ENCODE results near the gene AFAP1L1.

The AFAP1L1 gene

DNA sequence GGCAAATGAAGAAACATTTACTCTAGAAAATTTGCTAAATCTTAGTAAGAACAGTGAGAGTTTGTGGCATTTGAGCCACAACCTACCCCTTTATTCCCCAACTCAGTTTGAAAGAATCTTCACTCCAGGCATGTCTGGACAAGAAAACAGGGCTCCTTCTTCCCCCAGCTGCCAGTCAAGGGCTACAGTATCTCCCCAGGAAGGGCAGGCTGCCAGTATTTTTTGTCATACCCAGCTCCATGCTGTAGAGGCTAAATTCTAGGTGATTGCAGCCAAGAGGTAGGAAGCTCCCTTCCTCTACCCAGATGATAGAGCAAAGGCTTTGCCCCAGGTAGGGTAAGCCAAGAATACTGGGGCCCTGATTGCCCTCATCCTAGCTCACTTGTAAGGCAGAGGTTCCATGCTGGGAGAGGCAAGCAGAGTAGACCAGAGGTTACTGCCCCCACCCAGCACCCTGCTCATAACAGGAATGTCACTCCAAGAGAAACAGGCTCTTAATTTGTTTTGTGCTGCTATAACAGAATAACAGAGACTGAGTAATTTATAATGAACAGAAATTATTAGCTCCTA lies 53.6 kb downstream of the AFAP1L1 start:
- Histone ChIP-seq H3K4me1 (ENCODE audit: low read length) (no peaks in the 10 kb centered on the region), H4K20me1 (ENCODE audit: insufficient read depth, low read length) (no peaks in the 10 kb centered on the region), H3K79me2 (ENCODE audit: low read length) (no peaks in the 10 kb centered on the region), H3K9me2 (replicated peaks; ENCODE audit: insufficient read depth, low read length) (no peaks in the 10 kb centered on the region), H3K36me3 (replicated peaks; ENCODE audit: insufficient read depth, low read length) (no peaks in the 10 kb centered on the region), H3K4me2 (ENCODE audit: low read depth, low read length) (no peak overlapping the region), H2AFZ (ENCODE audit: low read length) (no peak overlapping the region), H3K9me3 (replicated peaks; ENCODE audit: insufficient read depth, low read length) (no peaks in the 10 kb centered on the region), H3K27ac (ENCODE audit: low read length) (no peak overlapping the region), H3F3A (ENCODE audit: insufficient read depth, low read length) (no peaks in the 10 kb centered on the region), H3K4me3 (ENCODE audit: low read length) (no peak overlapping the region), H3K27me3 (replicated peaks; ENCODE audit: insufficient read depth, low read length) (no peaks in the 10 kb centered on the region), H3K9ac (ENCODE audit: low read length) (no peak overlapping the region)
- no peak for TF ChIP-seq EZH2phosphoT487 (IDR thresholded peaks at IDR 0.05; ENCODE audit: low read length)
- TF ChIP-seq EZH2 (optimal IDR thresholded peaks at IDR 0.05; ENCODE audit: low read depth, low read length) = no peak
- no peak for TF ChIP-seq CTCF (IDR thresholded peaks at IDR 0.05; ENCODE audit: low read length)
- no peak for DNase-seq

GRCh38 chr5:149325894-149326293 lies 54.2 kb downstream of the AFAP1L1 start:
- Histone ChIP-seq H3K79me2 (ENCODE audit: low read length) (no peaks in the 10 kb centered on the region), H3K27ac (ENCODE audit: low read length) (no peak overlapping the region), H3K27me3 (replicated peaks; ENCODE audit: insufficient read depth, low read length) (no peaks in the 10 kb centered on the region), H3K9me2 (replicated peaks; ENCODE audit: insufficient read depth, low read length) (no peaks in the 10 kb centered on the region), H3F3A (ENCODE audit: insufficient read depth, low read length) (no peaks in the 10 kb centered on the region), H3K36me3 (replicated peaks; ENCODE audit: insufficient read depth, low read length) (no peaks in the 10 kb centered on the region), H3K9me3 (replicated peaks; ENCODE audit: insufficient read depth, low read length) (no peaks in the 10 kb centered on the region), H3K4me3 (ENCODE audit: low read length) (no peak overlapping the region), H4K20me1 (ENCODE audit: insufficient read depth, low read length) (no peaks in the 10 kb centered on the region), H2AFZ (ENCODE audit: low read length) (no peak overlapping the region), H3K9ac (ENCODE audit: low read length) (no peak overlapping the region), H3K4me2 (ENCODE audit: low read depth, low read length) (no peak overlapping the region), H3K4me1 (ENCODE audit: low read length) (no peaks in the 10 kb centered on the region)
- no peak for DNase-seq
- no peak for TF ChIP-seq EZH2 (optimal IDR thresholded peaks at IDR 0.05; ENCODE audit: low read depth, low read length)
- TF ChIP-seq CTCF (IDR thresholded peaks at IDR 0.05; ENCODE audit: low read length) = no peak

DNA sequence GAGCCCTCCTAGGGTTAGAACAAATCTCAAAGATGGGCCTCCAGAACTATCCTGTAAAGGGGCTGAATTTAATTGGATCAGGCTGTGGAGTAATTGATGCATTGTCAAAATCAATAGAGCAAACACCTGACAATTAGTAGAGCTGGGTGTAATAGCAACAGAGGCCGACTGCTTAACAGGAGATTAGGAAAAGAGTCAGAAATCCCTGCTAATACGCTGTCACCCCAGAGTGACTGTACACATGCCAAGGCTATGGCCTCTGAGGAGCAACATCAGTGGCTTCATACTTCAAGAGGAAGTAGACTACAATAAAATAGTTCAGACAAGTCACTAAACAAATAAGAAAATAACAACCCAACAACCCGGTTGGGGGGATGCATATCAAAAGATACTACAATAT lies 55.0 kb downstream of the AFAP1L1 start:
- TF ChIP-seq CTCF (IDR thresholded peaks at IDR 0.05; ENCODE audit: low read length) (no peak), EZH2phosphoT487 (IDR thresholded peaks at IDR 0.05; ENCODE audit: low read length) (no peak), EZH2 (optimal IDR thresholded peaks at IDR 0.05; ENCODE audit: low read depth, low read length) (no peak)

More for the DNA sequence above, 55.0 kb downstream of the AFAP1L1 start:
- no peaks in the 10 kb centered on the region for H3K4me1 ChIP-seq (ENCODE audit: low read length)
- no peaks in the 10 kb centered on the region for H3K9me3 ChIP-seq (replicated peaks; ENCODE audit: insufficient read depth, low read length)
- no peak overlapping the region for H3K27ac ChIP-seq (ENCODE audit: low read length)
- H2AFZ ChIP-seq (ENCODE audit: low read length) = no peak overlapping the region
- DNase-seq = no peak
- H4K20me1 ChIP-seq (ENCODE audit: insufficient read depth, low read length) = no peaks in the 10 kb centered on the region
- no peaks in the 10 kb centered on the region for H3K9me2 ChIP-seq (replicated peaks; ENCODE audit: insufficient read depth, low read length)
- no peaks in the 10 kb centered on the region for H3K27me3 ChIP-seq (replicated peaks; ENCODE audit: insufficient read depth, low read length)
- H3K9ac ChIP-seq (ENCODE audit: low read length) = no peak overlapping the region
- H3F3A ChIP-seq (ENCODE audit: insufficient read depth, low read length) = no peaks in the 10 kb centered on the region
- H3K4me3 ChIP-seq (ENCODE audit: low read length) = no peak overlapping the region
- no peak overlapping the region for H3K4me2 ChIP-seq (ENCODE audit: low read depth, low read length)
- no peaks in the 10 kb centered on the region for H3K79me2 ChIP-seq (ENCODE audit: low read length)
- no peaks in the 10 kb centered on the region for H3K36me3 ChIP-seq (replicated peaks; ENCODE audit: insufficient read depth, low read length)
